SIG-M5 (cell line): ENCODE measurements around the gene MRPL21.
"Not testable (repeated sequence)": the region's sequence is repeated elsewhere in the genome, so short reads cannot be mapped to it uniquely, and the experiment has no call there.

ENCODE experiments used
- DNase-seq: peaks from one replicate; lab custom pipeline; 2025; lab: John Stamatoyannopoulos, UW

MRPL21 gene

DNA sequence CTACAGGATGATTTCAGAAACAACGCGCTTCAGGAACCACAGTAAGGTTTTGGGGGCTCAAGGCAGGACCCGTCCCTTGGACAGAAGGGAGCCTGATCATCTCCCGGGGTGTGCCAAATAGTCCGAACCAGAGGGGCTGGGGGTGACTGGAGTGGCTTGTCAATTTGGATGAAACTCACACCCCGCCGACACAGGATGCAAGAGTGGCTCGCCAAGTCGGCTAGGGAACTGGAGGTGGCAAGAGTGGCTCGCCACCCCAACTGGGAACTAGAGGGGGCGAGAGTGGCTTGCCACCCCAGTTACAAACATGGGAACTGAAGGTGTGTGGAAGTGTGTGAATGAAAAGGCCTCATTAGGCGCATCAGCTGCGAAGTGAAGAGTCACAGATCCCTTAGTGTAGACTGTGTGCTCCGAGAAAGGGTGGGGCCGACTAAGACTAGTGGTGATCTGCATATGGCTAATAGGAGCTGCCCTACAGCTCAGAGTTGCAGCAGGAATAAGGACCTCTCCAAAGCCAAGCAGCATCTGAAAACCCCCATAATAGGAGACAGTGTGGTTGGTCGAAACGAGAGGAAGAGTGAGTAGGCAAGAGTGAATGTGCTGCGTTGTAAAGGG lies 35.3 kb downstream of the MRPL21 start:
- no peak for DNase-seq

DNA sequence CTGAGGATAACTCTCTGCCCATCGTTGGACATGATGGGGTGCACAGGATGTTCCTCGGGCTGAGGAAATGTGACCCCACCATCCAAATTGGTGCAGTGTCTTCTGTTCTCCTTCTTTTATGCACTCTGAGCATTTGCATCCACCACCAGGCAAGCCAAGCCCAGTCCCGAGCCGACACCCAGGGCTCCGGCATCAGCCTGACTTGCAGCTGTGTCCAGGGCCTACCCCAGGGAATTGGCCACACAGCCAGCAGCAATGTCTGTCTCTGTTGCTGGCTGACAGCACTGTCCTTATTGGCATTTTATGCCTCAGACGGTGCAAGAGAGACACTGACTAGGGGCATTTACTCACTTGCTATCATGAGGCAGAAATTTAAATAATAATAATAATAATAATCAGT lies 36.6 kb downstream of the MRPL21 start:
- DNase-seq = no peak

DNA sequence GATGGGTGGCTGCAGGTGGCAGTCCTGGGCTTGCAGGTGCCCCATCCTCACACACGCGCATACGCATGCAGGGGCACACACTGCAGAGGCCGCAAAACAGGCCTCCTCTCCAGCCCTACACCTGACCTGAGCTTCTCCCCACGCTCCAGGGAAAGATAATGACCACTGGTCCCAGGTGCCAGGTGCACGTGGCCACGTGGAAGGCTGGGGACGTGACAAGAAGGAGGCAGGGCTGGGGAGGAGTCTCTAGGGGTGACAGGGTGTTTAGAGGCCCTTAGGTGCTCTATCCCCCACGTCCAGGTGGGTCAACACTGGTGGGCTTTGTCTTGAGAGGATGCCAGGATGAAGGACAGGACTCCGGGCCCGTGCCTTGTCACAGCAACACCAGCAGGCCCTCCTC lies 38.4 kb downstream of the MRPL21 start:
- DNase-seq = no peak

DNA sequence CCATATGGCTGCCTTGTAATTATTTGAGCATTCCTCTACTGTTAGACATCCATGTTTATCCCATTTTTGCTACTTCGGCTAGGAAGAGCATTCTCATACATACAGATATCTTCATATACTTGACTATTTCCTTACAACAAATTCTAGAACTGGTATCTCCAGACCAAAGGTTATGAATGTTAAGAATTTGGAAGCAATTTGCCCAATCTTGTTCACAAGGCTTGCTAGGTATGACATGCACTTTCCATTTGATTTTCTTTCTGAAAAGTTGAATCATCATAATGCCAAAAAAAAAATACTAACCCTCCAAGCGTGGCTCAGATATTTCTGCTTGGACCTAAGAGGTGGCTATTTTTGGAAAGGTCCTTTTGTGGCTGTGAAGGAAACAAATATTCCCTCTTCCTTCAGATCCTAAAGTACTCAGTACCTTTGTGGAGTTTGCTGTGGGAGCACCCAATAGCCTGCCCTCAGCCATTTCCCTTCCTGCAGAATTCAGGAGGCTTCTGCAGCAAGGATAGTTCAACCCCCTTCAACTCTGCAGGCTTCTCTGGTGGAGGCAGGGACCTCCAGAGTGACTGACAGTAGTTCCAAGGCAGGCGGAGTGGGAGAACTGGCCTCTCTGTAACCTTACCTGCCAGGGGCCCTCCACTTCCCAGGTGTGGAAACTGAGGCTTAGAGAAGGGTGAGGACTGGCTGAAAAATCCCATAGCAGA lies 39.9 kb downstream of the MRPL21 start:
- DNase-seq = no peak

DNA sequence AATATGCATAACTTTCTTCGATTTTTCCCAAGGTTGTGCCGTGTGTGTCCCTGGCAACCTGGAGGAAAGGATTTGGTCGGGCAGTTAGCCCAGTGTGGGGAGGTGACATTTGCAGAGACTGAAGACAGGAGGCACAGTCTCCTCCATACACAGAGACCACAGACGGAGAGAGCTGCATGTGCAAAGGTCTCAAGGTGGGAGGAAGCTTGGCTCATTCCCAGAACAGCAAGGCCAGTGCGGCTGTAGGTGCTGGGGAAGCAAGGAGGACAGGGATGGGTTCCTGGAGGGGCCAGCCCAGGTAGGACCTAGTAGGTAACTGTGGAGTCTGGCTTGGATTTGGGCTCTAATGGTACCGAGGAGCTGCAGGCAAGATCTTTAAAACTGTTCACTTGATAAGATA lies 41.2 kb downstream of the MRPL21 start:
- no peak for DNase-seq

DNA sequence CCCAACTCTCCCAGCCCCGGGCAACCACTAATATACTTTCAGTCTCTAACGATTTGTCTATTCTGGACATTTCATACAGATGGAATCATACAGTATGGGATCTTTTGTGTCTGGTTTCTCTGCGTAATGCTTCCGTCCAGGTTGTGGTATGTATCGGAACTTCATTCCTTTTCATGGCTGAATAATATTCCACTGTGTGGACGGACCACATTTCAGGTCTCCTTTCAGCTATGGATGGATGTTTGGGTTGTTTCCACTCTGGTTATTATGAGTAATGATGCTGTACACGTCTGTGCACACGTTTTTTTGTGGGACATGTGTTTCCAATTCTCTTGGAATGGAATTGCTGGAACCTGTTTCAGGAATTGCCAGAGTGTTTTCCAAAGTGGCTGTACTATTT lies 44.5 kb downstream of the MRPL21 start:
- DNase-seq = no peak

DNA sequence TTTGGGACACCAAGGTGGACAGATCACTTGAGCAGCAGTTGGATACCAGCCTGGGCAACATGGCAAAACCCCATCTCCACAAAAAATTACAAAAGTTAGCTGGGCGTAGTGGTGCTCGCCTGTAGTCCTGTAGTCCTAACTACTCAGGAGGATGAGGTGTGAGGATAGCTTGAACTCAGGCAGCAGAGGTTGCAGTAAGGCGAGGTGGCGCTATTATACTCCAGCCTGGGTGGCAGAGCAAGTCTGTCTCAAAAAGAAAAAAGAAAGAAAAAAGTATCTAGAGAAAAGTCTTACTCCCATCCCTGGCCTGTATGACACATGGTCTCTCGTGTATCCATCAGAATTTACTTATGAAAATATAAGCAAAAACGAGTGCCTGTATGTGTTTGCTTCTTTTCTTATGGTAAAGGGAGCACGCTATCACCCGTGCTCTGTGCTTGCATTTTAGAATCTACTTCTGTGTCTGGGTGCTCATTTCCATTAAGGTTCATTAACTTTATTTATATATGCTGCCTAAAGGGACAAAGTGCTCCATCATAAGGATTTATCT lies 46.5 kb downstream of the MRPL21 start:
- DNase-seq = no peak

DNA sequence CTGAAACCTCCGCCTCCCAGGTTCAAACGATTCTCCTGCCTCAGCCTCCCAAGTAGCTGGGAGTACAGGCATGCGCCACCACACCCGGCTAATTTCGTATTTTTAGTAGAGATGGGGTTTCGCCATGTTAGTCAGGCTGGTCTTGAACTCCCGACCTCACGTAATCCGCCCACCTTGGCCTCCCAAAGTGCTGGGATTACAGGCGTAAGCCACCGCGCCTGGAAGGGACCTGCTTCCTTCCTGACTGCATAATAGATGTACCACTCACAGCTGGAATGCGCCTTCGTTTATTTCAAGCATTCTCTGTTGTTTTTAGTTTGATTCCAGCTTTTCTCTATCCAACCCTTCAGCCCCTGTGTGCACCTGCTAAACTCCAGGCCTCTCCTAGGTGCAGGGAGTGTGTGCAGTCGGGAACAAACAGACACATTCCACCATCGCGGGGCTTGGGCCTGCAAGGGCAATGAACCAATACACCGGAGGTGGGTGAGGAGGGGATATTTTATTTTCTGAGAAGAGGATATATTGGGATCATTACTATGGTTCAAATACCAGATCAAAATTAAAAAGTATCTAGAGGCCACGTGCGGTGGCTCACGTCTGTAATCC lies 47.1 kb downstream of the MRPL21 start:
- not testable (repeated sequence) for DNase-seq

DNA sequence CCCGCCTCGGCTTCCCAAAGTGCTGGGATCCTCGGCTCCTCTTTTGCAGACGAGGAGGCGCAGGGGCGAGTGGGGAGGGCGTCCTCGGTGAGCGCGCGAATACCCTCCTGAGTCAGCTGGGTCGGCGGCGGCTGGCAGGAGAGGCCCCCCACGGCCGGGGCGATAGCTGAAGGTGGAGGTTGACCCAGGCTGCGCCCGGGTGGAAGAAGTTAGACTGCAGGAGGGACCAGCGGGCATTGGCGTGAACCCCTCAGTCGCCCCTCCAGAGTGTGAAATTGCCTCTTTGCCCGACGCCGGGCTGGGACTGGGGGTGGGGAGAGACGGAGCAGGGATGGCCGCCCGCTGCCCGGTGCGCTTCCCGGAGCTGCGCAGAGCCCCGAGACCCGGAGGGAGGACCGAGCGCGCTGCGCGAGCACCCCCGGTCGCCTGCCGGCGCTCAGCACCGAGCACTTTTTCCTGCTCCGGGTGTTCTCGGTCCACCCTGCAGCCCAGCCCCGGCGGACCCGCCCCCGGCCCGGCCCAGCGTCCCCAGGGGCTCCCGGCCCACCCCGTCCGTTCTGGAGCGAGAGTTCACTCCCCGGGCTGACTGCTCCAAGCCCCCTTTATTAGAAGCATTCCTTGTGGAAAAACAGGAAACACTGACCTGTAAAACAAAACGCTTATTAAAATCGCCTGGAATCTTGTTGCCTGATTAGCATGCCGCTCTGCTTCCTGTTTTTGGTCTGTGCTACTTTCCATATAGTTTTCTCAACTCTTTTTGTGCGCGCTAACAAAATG lies 48.2 kb downstream of the MRPL21 start:
- DNase-seq = no peak

DNA sequence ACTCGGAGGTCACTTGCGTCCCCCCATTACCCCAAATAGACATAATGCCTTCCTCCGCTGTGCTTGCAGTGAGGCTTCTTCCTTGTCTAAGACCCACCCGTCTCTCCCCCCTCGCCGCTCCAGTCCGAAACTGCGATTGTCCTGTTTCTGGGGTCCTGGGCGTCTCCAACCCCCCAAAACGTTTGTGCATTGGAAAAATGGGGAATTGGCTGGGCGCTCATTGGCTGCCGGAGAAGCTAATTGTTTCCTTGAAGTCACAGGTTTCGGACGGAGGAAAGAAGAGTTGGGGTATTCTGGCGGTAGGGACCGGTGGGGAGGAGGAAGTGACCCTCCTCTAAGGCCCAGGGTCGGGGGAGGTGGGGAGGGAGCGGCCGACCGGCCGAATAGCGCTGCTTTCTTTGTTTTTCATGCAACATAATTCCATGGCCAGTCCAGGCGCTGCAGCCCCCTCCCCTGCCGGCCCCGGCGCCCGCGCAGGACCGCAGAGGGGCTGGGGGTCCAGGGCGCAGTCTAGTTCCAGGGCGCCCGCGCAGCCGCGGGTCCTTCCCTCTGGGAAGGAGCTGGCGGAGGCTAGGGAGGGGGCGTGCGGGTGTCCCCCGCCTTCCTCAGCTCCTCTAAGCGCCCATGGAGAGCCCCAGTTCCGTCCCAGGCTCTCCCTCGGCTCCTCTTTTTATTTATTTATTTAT lies 49.2 kb downstream of the MRPL21 start:
- no peak for DNase-seq

DNA sequence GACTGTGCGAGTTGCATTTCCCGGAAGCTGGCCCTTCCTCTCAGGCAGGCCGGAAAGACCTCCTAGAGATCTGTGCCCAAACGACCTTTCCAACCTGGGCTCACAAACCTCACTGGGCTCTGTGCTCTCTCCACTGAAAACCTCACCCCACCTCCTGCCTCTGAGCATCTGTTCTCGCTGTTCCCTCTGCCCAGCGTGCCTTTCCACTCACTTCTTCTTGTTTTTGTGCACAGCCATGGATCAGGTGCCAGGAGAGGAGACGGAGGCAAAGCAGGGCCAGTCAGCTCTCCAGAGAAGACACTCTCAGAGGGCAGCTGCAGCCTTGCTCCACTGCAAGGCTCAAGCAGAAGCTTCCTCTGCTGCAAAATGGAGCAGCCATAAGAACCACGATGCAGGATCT lies 51.0 kb downstream of the MRPL21 start:
- DNase-seq = no peak

DNA sequence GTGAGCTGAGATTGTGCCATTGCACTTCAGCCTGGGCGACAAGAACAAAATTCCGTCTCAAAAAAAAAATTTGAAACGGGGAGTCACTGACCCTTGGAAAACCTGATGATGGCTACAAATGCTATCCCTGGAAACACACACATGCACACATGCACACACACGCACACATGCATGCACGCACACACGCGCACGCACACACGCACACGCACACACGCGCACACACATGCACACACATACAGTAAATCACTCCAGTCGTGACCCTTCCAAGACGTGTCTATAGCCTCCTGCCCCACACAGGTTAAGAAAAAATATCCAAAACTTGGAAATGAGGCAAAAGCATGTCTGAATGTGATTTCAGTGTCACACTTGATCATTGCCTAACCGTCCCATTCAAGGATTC lies 55.2 kb downstream of the MRPL21 start:
- DNase-seq = no peak

DNA sequence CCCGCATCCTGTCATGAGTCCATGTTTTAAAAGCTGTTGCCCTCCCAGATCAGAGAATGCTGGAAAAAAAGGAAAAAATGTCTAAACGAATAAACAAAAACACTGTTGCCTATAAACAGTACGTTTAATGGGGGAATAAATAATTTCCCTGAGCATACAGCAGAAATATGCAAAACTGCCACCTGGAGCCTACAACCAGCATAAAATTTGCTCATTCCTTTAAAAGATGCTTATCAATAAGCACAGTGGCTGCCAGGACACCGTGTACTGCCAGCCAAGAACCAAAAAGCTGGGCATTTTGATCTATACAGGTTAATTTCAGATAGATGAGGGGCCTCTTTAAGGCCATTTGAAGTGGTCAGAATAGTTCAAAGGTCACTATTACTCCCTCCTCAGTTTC lies 56.2 kb downstream of the MRPL21 start:
- no peak for DNase-seq

DNA sequence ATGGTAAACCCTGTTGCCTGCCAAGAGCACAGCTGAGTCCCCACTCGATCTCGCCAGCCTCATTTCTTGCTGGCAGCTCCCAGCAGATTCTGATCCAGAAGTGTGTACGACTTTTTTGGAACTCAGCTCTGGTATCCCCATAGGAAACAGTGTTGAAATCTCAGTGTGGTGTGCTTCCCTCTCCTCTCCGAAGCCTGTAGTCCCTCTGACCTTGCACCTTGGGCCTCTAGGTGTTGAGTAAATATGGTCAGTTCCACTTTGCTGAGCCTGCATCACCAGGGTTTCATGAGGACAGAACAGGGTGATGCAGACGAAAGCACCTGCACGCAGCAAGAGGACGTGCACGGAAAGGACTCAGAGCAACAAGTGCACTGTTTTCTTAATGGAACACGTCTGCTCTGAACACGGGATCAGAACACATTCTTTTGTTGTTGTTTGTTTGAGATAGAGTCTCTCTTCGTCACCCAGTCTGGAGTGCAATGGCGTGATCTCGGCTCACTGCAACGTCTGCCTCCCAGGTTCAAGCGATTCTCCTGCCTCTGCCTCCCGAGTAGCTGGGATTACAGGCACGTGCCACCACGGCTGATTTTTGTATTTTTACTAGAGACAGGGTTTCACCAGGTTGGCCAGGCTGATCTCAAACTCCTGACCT lies 58.2 kb downstream of the MRPL21 start:
- DNase-seq = no peak

DNA sequence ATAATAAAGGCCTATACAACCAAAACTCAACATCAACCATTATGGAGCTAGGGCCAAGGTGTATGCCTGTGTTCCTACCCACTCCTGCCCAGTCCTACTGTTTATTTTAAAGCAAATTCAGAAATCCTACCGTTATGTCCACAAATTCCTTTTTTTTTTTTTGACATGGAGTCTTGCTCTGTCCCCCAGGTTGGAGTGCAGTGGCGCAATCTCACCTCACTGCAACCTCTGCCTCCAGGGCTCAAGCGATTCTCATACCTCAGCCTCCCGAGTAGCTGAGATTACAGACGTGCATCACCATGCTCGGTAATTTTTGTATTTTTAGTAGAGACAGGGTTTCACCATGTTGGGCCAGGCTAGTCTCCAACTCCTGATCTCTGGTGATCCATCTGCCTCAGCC lies 58.8 kb downstream of the MRPL21 start:
- no peak for DNase-seq

DNA sequence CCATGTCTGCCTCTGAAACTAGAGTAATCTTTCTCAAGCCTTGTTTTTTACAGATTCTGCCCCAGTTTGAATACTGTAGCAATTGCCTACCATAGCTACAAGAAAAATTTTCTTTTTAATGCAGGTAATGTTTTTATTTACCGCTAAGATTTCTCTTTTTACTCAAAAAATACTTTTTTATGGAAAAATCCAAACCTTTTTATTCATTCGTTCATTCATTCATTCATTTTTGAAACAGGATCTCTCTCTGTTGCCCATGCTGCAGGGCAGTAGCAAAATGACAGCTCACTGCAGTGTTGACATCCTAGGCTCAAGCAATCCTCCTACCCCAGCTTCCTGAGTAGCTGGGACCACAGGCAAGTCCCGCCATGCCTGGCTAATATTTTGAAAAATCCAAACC lies 59.3 kb downstream of the MRPL21 start:
- no peak for DNase-seq

DNA sequence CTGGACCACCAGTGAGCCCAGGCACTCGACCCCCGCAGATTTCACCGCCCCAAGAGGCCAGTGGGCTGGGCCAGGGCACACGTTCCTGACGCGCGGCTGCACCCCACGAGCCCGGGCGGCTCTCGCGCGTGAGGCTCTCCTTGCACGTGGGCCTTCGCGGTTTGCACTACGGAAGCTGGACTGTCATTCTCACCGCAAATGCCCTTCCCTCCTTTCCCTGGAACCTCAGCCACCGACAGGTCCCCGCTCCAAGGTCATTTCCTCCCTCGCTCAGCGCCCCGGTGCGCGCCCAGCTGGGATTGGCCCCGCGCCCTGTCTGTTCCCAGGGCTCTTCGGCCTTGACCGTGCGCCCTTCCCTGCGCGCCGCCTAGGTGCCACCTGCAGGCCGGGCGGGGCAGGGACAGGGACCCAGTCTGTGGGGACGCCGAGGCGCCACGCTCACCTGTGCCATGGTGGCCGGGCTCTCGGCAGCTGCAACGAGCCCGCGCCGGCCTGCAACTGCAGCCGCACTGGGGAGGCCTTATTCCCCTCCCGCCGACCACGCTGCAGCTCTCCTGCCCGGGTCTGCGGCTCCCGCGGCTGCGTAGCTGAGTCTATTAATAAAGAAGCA lies 59.8 kb downstream of the MRPL21 start:
- no peak for DNase-seq

DNA sequence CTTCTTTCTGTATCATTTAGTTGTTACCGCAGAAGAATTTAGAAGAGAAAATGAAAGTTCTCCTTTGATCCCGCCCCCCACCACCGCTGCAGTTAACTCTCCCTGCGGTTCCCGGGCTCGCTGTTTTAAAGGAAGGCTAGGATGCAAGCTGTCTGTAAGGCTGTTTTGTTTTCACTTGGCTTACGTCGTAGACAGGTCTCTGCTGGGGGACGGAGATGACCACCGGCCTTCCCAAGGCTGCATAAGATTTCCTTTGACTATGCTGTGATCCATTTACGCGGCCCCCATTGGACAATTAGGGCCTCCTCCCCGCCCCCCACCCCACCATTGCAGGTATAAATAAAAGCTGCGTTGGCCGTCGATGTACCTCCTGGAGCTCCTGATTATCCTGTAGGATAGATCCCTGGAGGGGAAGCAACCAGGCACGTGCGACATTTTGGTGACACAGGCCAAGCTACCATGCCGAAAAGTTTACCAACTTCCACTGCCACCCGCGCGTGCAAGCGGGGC lies 60.5 kb downstream of the MRPL21 start:
- DNase-seq = no peak

DNA sequence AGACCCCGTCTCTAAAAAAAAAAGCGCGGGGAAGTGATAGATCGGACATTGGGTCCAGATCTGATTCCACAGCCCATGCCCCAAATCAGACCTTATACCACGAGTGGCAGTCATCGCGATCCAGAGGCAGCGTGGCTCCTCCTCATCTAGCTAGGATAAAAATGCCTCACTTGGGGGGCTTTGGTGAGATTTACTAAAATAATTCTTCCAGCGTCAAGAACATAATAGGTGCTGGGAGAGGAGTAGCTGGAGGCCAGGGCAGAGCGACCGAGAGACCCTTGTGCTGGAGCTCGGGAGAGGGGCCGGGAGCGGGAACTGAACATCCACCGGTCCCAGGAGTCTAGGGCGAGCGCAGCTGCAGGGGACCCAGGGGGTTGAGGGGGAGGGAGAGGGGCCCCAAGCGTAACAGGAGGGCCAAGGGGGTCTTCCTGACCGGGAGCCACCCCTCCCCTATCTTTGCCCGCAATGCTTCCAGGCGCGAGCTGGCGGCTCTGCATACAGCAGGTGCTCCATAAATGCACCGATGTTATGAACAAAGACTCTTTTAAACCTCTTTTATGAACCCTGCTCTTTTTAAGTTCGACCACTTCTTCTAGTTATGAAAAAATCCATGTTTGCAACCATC lies 61.1 kb downstream of the MRPL21 start:
- no peak for DNase-seq

DNA sequence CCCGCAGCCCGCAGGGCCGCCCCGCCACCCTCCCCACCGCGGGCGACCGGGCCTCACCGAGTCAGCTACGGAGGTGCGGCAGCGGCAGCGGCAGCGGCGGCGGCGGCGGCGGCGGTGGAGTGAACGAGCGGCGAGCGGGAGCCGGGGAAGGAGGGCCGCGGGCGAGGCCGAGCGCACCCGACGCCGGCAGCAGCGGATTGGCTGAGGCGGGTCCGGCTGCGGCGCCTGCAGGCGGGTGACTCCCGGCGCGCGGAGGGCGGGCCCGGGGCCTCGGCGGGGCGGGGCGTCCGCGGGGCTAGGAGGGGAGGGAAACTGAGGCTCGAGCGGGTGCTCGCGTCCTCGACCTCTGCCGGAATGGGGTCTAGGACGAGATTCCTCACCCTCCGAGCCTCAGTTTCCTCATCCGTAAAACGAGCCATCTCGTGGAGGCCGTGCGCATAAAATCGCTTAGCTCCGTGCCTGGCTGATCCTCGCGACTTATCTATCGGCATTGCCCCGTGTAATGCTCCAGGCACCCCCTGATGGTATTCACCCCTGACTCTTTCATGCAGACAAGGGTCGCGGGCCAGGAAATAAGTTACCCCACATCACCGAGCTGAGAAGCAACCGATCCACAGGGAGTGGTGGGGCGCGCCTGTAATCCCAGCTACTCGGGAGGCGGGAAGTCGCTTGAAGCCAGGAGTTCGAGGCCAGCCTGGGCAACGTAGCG lies 61.8 kb downstream of the MRPL21 start, which contains the start of gene CPT1A:
Gene CPT1A (minus strand): TSS at position 199 of the 709 bp plus-strand sequence. CDS start 26,442 bp downstream, outside the sequence.
- no peak for DNase-seq
